NOMO-1 treated with DMSO at 0.1 percent for 48 hours (cell line): ENCODE data around the gene PDXP.
A peak's percentile ranks its signal among the peaks of the same experiment; 100 is the strongest.
"Not testable (repeated sequence)": the region's sequence is repeated elsewhere in the genome, so short reads cannot be mapped to it uniquely, and the experiment has no call there.

ENCODE experiments used
- DNase-seq: peaks from one replicate; lab custom pipeline; 2025; ENCODE audit not compliant: unreplicated experiment; lab: John Stamatoyannopoulos, UW

PDXP gene

GRCh38 chr22:37672920-37673455, 14.5 kb downstream of the PDXP start:
- no peak for DNase-seq

DNA sequence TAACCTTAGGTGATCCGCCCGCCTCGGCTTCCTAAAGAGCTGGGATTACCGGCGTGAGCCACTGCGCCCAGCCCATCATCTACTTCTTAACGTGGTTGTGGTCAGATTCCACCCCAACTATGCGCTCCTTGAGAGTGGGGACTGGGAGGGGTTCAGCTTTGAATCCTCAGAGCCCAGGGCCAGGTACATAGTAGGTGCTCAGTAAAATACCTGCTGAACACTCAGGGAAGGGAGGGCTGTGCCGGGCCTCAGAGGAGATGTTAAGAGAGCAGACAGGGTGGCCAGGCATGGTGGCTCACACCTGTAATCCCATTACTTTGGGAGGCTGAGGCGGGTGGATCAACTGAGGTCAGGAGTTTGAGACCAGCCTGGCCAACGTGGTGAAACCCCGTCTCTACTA, 15.7 kb downstream of the PDXP start:
- no peak for DNase-seq

DNA sequence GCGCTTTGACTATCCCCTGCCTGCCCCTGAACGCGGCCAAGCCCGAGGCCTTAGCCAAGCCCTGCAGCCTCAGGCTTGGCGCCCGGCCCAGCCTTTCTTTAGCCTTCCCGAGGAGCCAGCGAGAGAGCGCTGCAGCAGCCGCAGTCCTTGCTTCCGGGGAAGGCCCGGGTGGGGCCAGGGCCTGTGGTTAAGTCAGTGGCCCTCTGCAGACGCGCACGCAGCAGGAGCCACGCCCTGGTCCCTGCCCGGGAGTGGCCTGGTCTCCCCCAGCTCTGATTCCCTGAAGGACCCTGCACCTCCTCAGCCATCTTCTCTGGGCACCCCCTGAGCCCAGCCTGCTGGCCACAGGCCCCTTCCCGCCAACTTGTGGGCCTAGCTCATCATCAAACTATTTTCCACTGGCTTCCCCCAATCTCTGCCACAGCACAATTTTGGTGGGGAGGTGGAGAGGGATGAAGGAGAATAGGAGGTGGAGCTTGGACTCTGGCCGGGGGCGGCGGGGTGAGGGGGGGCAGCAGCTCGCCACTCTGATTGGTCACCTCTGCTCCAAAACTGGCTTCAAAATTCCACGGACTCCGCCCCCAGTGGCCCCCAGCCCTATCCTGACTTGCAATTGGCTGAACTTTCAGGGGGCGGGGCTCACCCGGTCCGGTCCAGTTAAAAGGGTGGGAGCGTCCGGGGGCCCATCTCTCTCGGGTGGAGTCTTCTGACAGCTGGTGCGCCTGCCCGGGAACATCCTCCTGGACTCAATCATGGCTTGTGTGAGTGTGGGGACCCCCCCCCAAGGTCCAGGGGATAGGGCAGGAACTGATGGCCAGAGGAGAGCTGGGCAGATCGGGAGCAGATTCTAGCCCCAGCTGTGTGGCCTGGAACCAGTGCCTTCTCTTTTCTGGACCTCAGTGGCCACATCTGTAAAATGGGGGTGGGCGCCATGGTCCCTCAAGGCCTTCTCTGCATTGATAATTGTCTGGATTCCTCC, 16.7 kb downstream of the PDXP start, which contains the start of gene LGALS1:
Gene LGALS1 (plus strand): TSS at position 686 of the 979 bp plus-strand sequence. CDS start 67 bp downstream, at position 753.
- DNase-seq, result peak; percentile 94

- DNase-seq, result no peak
Observed at GRCh38 chr22:37675930-37676735, 17.6 kb downstream of the PDXP start.

DNA sequence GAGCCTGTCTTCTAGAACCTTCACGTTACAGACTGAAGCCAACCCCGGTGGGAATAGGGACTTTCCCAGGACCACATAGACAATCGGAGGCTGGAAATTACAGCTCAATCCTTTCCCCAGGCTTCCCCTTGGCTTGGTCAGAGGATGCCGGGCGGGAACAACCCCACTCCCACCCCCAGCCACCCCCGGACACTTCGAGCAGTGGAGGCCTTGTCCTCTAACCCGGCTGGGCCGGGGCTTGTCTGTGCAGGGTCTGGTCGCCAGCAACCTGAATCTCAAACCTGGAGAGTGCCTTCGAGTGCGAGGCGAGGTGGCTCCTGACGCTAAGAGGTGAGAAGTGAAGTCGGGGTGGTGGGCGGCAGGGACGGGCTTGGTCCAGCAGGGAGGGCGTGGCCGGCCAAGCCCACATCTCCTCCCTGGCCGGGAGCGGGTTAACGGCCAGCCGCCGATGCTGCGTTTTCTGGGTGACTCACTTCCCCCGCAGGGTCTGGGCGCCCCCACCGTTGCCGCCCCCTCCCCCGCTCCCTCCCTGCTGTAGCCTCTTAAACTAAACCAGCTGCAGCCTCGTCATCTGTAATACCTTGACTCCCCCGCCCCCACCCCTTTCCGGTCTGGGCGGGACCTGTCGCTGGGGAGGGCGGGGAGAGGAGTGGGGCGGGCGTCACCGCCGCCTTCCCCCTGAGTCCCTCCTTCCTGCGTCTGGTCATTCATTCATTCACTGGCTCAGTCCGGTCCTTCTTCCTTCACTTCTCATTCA, 18.4 kb downstream of the PDXP start:
- DNase-seq, result peak; percentile 92

- DNase-seq, result no peak
Observed at GRCh38 chr22:37677493-37677974, 19.0 kb downstream of the PDXP start.

DNA sequence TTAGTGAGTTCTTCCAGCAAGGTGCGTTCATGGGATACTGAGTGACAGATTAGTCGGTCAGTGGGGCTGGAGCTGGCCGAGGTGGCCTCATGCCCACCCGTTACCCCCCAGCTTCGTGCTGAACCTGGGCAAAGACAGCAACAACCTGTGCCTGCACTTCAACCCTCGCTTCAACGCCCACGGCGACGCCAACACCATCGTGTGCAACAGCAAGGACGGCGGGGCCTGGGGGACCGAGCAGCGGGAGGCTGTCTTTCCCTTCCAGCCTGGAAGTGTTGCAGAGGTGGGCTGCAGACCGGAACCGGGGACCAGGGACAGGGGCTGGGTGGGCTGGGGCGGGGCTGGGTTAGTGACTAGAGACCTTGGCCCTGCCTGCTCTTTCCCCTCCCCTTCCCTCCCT, 19.8 kb downstream of the PDXP start:
- no peak for DNase-seq

DNA sequence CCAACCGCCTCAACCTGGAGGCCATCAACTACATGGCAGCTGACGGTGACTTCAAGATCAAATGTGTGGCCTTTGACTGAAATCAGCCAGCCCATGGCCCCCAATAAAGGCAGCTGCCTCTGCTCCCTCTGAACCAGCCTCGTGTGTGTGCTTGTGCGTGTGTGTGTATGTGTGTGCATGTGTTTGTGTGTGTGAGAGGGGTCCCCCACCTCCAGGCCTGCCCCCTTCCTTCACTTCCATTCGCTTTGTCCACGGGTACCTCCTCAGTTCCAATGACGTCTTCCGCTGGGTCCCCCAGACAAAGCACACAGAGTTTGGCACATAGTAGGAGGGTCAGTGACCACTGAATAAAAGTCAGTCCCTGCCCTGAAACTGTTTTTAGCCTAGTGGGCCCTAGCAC, 21.1 kb downstream of the PDXP start:
- no peak for DNase-seq

DNA sequence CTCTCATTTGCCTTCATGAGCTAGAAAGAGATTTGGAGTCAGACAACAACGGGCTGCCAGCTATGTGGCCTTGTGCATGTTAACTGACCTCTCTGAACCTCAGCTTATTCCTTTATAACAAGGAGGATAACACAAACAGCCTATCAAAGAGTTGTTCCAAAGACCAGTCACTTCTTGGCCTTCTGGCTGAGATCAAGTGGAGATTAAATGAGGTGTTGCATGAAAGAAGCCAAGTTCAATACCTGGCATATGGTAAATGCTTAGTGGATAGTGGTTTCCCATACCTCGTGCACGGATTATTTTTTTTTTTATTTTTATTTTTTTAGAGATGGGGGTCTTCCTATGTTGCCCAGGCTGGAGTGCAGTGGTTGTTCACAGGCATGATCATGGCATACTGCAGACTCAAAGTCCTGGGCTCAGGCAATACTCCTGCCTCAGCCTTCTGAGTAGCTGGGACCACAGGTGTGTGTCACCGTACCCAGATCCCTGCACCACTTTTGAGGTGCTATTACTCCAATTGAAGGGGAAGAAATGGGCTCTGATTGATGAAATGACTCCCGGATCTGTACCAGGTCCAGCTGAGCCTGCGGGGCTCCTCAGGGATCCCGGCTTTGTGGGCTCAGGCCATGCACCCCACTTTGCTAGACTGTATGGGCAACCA, 21.8 kb downstream of the PDXP start:
- no peak for DNase-seq

DNA sequence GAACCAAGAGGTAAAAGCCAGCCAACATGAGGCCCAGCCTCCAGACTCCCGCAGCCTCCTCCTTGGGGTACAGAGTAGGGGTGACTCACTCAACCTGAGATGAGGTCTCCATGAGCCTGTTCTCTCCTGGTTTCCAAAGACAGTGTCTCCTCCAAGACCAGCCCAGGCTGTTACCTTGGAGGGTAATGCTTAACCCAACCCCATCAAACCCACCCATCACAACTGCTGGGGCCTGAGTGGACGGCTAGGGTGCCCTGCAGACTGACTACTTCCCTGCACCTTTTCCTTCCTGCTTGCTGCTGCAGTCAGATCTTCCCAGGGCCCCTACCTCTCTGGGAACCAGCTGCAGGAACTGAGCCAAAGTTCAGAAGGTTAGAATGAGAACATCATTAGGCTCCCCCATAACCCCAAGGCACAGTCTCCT, 22.5 kb downstream of the PDXP start:
- DNase-seq, result no peak

GRCh38 chr22:37681556-37682049, 23.1 kb downstream of the PDXP start:
- peak; percentile 68 for DNase-seq

DNA sequence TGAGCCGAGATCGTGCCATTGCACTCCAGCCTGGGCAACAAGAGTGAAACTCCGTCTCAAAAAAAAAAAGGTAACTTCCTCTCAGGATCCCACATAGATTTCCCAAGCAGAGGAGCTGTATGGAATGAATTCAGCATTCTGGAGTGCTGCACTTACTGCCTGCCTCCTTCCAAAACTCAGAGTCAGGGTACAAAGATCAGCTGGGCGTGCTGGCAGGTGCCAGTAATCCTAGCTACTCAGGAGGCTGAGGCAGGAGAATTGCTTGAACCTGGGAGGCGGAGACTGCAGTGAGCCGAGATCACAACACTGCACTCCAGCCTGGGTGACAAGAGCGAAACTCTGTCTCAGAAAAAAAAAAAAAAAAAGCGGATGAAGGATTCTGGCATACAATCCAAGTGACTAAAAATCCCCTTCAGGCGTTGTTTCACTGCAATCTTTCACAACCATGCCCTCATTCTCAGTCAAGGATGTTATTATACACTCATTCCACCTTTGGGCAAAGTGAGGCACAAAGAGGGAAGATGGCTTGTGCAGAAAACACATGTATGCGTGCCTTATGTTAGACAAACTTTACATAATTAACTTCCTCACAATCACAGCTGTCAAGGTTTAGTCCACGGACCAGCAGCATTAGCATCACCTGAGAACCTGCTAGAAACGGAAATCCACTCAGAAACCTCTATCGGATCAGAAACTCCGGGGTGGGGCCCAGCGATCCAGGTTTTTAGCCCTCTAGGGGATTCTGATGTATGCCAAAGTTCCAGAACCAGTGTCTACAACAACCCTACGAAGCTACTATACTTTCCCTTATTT, 26.5 kb downstream of the PDXP start:
- DNase-seq, result no peak

DNA sequence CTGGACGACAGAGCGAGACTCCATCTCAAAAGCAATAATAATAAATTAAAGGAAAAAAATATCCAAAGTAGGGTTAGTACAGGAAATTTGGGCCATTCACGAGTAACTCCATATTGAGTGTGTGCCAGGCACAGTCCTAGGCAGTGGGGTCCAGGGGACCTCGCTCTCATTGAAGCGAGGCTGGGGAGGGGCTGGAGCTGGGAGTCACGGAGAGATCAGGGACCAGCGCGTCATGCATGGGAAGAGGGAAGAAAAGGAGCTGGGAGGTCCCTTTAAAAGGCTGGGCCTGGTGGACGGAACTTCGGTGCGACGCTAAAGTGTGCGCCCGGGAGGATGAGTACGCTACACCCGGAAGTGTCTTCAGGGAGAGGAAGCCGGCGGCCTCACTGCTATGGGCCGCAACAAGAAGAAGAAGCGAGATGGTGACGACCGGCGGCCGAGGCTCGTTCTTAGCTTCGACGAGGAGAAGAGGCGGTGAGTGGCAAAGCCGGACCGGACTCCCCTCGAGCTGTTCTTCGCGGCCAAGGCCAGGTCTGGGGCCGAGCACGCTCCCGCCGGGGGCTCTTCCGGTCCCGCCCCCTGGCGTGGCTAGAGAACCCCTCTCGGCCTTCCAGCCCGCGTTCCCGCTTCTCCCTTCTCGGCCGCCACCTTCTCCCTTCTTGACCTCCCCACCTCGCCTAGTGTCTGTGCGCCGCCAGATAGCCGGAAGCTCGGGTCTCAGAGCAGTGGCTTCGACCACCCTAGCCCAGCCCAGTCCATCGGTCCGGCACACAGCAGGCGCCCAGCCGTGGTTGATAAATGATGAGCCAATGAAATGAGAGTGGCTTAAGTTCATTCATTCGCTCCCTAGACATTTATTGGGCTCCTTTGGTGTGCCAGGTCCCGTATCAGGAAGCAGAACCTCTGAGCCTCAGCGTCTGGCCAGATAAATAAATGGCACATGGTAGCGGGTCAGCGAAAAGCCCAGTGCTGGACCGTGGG, 27.8 kb downstream of the PDXP start, which contains the start of gene NOL12:
Gene NOL12 (plus strand): TSS at position 342 of the 981 bp plus-strand sequence. CDS start 50 bp downstream, at position 392.
- peak; percentile 83 for DNase-seq

DNA sequence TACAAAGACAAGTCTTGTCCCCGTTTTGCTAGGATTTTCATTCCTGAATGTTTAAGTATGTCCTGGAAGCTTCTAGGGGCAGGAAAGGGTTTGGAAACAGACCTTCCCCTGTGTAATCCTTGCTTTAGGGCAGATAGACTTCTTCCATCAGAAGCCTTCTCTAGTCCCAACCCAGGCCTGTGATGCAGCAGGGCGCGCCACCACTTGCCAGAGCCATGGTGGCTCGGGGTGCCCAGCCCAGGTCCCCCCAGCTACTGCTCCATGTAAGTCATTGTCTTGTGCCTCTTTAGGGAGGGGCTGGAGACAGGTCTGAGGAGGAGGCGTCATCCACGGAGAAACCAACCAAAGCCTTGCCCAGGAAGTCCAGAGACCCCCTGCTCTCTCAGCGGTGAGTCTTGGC, 31.9 kb downstream of the PDXP start:
- no peak for DNase-seq

DNA sequence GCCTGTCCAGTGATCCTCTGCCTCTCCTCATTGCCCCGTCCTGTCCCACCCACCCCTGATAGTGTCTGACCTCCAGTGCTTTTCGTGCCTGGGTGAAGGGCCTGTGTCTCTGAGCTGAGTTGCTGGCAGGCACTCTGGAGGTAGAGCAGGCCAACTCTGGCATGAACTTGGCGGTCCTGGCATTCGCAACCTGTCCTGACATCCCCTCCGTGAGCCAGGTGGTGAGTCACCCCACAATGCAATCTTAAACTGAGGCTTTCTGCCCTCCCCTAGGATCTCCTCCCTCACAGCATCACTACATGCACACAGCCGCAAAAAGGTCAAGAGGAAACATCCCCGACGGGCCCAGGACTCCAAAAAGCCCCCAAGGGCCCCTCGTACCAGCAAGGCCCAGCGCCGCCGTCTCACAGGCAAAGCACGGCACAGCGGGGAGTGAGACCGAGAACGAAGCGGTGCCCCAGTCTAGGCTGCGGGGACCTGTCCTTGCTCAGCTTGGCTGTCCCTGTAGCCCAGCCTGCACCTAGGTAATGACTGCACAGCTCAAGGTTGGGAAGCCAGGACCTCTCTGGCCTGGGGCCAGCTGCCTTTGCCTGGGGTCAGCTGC, 32.5 kb downstream of the PDXP start:
- no peak for DNase-seq

DNA sequence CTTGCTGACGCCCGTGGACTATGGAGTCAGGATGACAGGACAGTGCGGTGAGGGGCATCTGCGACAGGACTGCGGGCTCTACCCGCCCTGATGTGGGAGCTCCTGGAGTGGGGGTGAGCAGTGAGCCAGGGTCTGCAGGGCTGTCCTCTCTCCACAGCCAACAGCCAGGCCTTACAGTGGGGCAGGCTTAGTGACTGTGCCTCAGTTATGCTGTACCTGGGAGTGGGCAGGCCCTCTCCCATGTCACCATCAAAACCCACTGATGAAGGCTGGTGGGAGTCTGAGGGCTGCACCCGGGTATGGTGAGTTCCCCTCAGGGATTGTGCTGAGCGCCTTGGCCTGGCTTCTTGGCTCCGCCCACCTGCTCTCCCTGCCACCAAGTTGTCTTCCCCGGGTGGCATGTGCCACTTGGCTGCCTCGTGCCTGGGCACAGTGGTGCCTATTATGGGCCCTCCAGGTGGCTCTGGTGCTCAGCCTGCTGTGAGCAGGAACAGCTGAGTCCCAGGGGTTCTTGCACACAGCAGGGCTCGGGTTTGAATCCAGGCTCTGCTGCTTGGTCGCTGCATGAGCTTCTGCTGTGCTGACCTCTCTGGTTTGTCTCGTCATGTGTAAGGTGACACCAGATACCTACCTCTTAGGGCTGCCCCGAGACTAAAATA, 34.2 kb downstream of the PDXP start:
- no peak for DNase-seq

DNA sequence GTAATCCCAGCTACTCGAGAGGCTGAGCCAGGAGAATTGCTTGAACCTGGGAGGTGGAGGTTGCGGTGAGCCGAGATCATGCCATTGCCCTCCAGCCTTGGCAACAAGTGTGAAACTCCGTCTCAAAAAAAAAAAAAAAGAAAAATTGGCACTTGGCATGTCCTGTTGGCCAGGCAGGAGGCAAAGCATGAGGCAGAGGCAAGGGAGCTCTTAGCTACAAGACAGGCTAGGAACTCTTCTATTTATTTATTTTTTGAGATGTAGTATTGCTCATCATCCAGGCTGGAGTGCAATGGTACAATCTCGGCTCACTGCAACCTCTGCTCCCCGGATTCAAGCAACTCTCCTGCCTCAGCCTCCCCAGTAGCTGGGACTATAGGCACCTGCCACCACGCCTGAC, 35.6 kb downstream of the PDXP start:
- DNase-seq, result not testable (repeated sequence)
